HG03095 (cell line): Measurements from ENCODE around the gene CACNA1S.

Experiments
- ATAC-seq: cut with Tn5 transposase; IDR thresholded peaks from one replicate; pipeline ENCODE4 v1.9.1; 2021; ENCODE audit warnings: moderate library complexity; ENCODE audit not compliant: unreplicated experiment

CACNA1S gene

GRCh38 chr1:201096041-201096461 is 16.2 kb downstream of the CACNA1S start:
- no peak for ATAC-seq

- no peak for ATAC-seq
Measured at GRCh38 chr1:201095581-201095980, 16.6 kb downstream of the CACNA1S start.

- ATAC-seq, result no peak
Measured at GRCh38 chr1:201094832-201095231, 17.4 kb downstream of the CACNA1S start.

- ATAC-seq, result no peak
Measured at GRCh38 chr1:201093962-201094361, 18.3 kb downstream of the CACNA1S start.

- ATAC-seq, result no peak
Measured at GRCh38 chr1:201093561-201093960, 18.7 kb downstream of the CACNA1S start.

GRCh38 chr1:201092738-201093137 is 19.5 kb downstream of the CACNA1S start:
- ATAC-seq, result no peak

- no peak for ATAC-seq
Measured at GRCh38 chr1:201091256-201091655, 21.0 kb downstream of the CACNA1S start.

- no peak for ATAC-seq
Measured at GRCh38 chr1:201090541-201090940, 21.7 kb downstream of the CACNA1S start.

- no peak for ATAC-seq
Measured at GRCh38 chr1:201089596-201089995, 22.6 kb downstream of the CACNA1S start.

GRCh38 chr1:201088901-201089525 is 23.2 kb downstream of the CACNA1S start:
- no peak for ATAC-seq

- ATAC-seq, result no peak
Measured at GRCh38 chr1:201088395-201088794, 23.8 kb downstream of the CACNA1S start.

GRCh38 chr1:201085902-201086735 is 26.1 kb downstream of the CACNA1S start:
- ATAC-seq, result no peak

- no peak for ATAC-seq
Measured at GRCh38 chr1:201084295-201084694, 27.9 kb downstream of the CACNA1S start.

- no peak for ATAC-seq
Measured at GRCh38 chr1:201083741-201084140, 28.5 kb downstream of the CACNA1S start.

GRCh38 chr1:201080135-201080534 is 32.1 kb downstream of the CACNA1S start:
- no peak for ATAC-seq

GRCh38 chr1:201077736-201078135 is 34.5 kb downstream of the CACNA1S start:
- ATAC-seq, result no peak

- no peak for ATAC-seq
Measured at GRCh38 chr1:201077116-201077515, 35.1 kb downstream of the CACNA1S start.

- no peak for ATAC-seq
Measured at GRCh38 chr1:201076092-201076491, 36.1 kb downstream of the CACNA1S start.

GRCh38 chr1:201074018-201074417 is 38.2 kb downstream of the CACNA1S start:
- ATAC-seq, result no peak

GRCh38 chr1:201072922-201073321 is 39.3 kb downstream of the CACNA1S start:
- no peak for ATAC-seq

GRCh38 chr1:201072149-201072548 is 40.1 kb downstream of the CACNA1S start:
- ATAC-seq, result no peak

- ATAC-seq, result no peak
Measured at GRCh38 chr1:201069636-201070035, 42.6 kb downstream of the CACNA1S start.
